GM19238 (cell line): ENCODE data around the gene BDH1.
"Not testable (repeated sequence)": the region's sequence is repeated elsewhere in the genome, so short reads cannot be mapped to it uniquely, and the experiment has no call there.

Experiments
- DNase-seq: peaks from one replicate; pipeline ENCODE4 v3.0.0; 2011; ENCODE audit warnings: low spot score; ENCODE audit not compliant: insufficient read length

Gene BDH1

GRCh38 chr3:197555281-197556261 is at the start of gene BDH1:
Gene BDH1 (minus strand): TSS chr3:197555968. CDS start chr3:197546443, 9,525 bp downstream.
- peak; percentile 53 for DNase-seq

GRCh38 chr3:197603317-197603933 is 47.7 kb upstream of the BDH1 start:
- no peak for DNase-seq

- not testable (repeated sequence) for DNase-seq
Observed at GRCh38 chr3:197602351-197602750, 46.6 kb upstream of the BDH1 start.

GRCh38 chr3:197601566-197601840 is 45.7 kb upstream of the BDH1 start:
- not testable (repeated sequence) for DNase-seq

- no peak for DNase-seq
Observed at GRCh38 chr3:197600796-197601565, 45.2 kb upstream of the BDH1 start.

GRCh38 chr3:197599089-197599765 is 43.5 kb upstream of the BDH1 start:
- DNase-seq: peak; percentile 85

- DNase-seq: no peak
Observed at GRCh38 chr3:197598404-197598980, 42.7 kb upstream of the BDH1 start.

GRCh38 chr3:197597335-197597734 is 41.6 kb upstream of the BDH1 start:
- DNase-seq: no peak

- no peak for DNase-seq
Observed at GRCh38 chr3:197595470-197596185, 39.9 kb upstream of the BDH1 start.

GRCh38 chr3:197593046-197593380 is 37.2 kb upstream of the BDH1 start:
- no peak for DNase-seq

- DNase-seq: no peak
Observed at GRCh38 chr3:197592361-197593045, 36.7 kb upstream of the BDH1 start.

GRCh38 chr3:197591816-197592215 is 36.0 kb upstream of the BDH1 start:
- DNase-seq: no peak

- no peak for DNase-seq
Observed at GRCh38 chr3:197590313-197590962, 34.7 kb upstream of the BDH1 start.

- no peak for DNase-seq
Observed at GRCh38 chr3:197589545-197589944, 33.8 kb upstream of the BDH1 start.

GRCh38 chr3:197586768-197587167 is 31.0 kb upstream of the BDH1 start:
- DNase-seq: not testable (repeated sequence)

GRCh38 chr3:197586181-197586580 is 30.4 kb upstream of the BDH1 start:
- no peak for DNase-seq

GRCh38 chr3:197584733-197585132 is 29.0 kb upstream of the BDH1 start:
- no peak for DNase-seq

- no peak for DNase-seq
Observed at GRCh38 chr3:197583371-197583770, 27.6 kb upstream of the BDH1 start.

- no peak for DNase-seq
Observed at GRCh38 chr3:197580253-197580691, 24.5 kb upstream of the BDH1 start.
